Measurements from ENCODE around the gene GPN2.
"Not testable (repeated sequence)": the region's sequence is repeated elsewhere in the genome, so short reads cannot be mapped to it uniquely, and the experiment has no call there.

Gene GPN2

DNA sequence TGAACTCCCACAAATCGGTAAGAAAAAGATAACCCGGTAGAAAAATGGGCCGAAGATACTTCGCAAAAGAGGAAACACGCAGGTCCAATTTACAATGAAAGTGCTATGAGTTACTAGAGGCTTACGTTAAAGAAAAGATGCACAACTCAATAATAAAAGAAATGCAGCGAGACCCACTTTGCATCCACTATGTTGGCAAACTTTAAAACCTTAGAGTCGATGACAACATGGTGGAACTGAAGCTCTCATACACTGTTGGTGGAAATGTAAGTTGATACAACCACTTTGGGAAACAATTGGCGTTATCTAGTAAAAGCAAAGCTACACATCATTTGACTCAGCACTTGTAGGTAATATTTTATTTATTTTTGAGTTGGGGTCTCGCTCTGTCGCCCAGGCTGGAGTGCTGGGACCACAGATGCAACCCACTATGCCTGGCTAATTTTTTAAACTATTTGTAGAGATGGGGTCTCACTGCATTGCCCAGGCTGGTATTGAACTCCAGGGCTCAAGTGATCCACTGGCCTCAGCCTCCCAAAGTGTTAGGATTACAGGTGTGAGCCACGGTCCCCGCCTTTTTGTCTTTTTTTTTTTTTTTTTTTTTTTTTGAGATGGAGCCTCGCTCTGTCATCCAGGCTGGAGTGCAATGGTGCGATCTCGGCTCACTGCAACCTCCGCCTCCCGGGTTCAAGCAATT lies 10.9 kb upstream of the GPN2 start:
- no peak for DNase-seq (ENCODE audit: low read depth)

DNA sequence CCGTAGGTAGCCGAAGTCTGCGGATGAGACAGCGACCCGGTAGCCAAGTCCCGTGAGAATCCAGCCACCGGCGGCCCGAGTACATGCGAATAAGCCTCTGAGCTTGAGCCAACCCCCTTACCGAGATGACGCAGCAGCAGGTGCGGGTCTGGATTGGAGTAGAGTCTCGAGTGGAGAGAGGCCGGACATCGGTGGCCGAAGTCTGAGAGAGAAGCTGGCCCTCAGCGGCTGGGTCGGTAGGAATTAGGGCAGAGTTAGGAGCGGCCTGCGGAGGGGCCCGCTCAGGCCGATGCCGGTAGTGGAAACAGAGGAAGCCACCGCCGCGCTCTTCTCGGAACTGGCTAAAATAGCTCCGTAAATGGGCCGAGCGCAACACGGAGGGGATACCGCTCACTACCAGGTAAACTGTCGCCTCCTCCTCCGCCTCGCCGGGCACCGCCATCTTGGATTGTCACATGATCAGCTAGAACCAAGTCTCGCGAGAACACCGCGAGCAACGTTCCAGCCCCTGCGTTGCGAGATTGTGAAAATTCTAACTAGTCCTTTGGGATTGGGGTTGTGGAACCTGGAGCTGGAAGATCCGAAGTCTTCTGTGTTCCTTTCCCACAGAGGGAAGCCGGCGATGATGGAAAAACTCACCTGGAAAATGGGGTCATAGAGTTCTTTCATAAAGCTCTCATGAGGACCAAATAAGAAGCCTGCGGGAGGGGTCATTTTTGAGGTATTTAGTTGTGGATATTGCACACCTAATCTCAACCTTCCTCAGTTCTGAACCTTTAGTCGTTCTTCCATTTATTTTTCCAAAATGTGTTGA lies 10.1 kb upstream of the GPN2 start, which contains the start of gene GPATCH3:
GPATCH3 (minus strand) TSS at position 467 of the 814 bp plus-strand sequence; CDS start at position 442, 25 bp downstream.
- DNase-seq (ENCODE audit: low read depth), result peak; percentile 69

DNA sequence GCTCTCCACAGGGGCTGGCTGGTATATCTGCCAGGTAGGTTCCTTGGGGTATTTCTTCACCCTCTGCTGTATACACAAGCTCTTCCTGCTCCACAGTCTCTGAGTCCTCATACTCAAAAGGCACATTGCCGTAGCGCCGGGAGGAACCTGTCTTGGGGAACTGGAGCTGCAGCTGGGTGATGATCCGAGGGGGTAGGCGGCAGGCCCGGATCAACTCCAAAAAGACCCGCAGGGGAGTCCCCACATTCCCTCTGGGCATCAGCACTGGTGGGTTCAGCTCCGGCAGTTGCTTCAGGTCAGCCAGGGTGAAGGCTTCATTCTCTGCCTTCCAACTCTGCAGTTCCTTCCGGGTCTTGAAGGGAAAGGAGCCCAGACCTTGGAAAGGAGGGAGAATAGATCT lies 7.3 kb upstream of the GPN2 start:
- no peak for DNase-seq (ENCODE audit: low read depth)

GRCh38 chr1:26894263-26894662 lies 4.2 kb upstream of the GPN2 start:
- DNase-seq (ENCODE audit: low read depth), result no peak

- DNase-seq (ENCODE audit: low read depth), result no peak
Observed at GRCh38 chr1:26890467-26890796, 349 bp upstream of the GPN2 start.

- DNase-seq (ENCODE audit: low read depth), result no peak
Observed at GRCh38 chr1:26888231-26888630, 1.9 kb downstream of the GPN2 start.

GRCh38 chr1:26887125-26887524 lies 3.0 kb downstream of the GPN2 start:
- no peak for DNase-seq (ENCODE audit: low read depth)

DNA sequence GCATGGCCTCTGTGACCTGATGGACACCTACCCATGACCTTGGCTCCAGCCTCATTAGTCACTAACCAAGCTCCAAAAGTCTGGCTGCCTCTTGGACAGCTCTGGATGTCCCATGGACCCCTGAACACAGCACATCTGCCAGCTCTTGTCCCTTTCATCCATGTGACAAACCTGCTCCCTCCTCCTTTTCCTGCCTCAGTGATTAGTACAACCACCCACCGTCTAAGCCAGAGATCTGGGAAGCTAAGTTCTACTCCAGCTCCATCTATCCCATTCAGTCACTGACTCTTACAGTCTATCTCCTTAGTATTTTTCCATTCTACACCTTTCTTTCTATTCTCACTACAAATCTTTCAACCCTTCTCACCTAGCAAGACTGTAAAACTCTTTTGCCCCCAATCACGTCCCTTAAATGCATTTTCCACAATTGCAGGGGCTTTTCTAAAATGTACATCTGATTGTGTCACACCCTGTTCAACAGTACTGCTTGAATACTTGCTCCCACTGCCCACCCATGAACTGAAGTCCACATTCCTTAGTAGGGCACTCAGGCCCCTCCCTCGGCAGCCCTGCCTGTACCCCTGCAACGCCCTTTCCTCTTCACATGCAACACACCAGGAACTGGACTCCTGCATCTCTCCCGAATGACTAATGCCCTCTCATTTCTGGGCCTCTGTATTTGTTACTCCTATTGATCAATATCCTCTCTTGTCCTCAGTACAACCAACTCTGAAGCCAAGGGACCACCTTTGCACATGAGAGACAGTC lies 7.2 kb downstream of the GPN2 start:
- DNase-seq (ENCODE audit: low read depth), result no peak

GRCh38 chr1:26881611-26882010 lies 8.5 kb downstream of the GPN2 start:
- not testable (repeated sequence) for DNase-seq (ENCODE audit: low read depth)

DNA sequence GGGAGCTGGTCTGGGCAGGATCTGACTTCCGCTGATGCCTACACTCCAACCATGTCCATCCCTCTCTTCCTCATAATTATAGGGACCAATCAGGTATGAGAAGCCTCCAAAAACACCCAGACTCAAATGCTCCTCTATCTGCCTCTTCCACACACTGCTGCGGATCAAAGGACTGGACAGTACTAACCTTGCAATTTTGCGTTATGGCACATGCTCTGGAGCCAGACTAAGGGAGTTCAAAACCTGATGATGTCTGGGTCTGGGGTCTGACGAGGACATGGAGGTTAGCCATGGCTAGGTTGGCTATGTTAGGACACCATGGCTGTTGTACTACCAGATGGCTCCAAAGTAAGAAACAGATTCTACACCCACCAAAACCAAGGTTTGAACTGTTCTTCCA lies 10.3 kb downstream of the GPN2 start:
- no peak for DNase-seq (ENCODE audit: low read depth)

- DNase-seq (ENCODE audit: low read depth), result no peak
Observed at GRCh38 chr1:26877326-26877725, 12.8 kb downstream of the GPN2 start.

GRCh38 chr1:26874896-26875295 lies 15.2 kb downstream of the GPN2 start:
- DNase-seq (ENCODE audit: low read depth), result no peak

DNA sequence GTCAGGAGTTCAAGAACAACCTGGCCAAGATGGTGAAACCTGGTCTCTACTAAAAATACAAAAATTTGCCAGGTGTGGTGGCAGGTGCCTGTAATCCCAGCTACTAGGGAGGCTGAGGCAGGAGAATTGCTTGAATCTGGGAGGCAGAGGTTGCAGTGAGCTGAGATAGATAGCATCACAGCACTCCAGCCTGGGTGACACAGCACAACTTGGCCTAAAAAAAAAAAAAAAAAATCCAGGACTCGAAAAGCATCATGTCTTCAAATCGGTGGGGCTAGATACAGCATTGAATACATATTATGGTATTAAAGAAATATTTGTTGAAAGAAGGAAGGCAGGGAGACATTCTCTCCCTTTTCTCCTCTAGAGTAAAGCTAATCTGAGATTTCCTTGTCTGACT lies 17.0 kb downstream of the GPN2 start:
- DNase-seq (ENCODE audit: low read depth), result not testable (repeated sequence)

- DNase-seq (ENCODE audit: low read depth), result peak; percentile 90
Observed at GRCh38 chr1:26864610-26865480, 25.2 kb downstream of the GPN2 start.

- DNase-seq (ENCODE audit: low read depth), result no peak
Observed at GRCh38 chr1:26863685-26864077, 26.4 kb downstream of the GPN2 start.

- no peak for DNase-seq (ENCODE audit: low read depth)
Observed at GRCh38 chr1:26862781-26863684, 27.1 kb downstream of the GPN2 start, which contains the start of gene SFN. TSS of gene SFN (plus strand) at chr1:26863149. CDS start at chr1:26863213, 64 bp downstream.

DNA sequence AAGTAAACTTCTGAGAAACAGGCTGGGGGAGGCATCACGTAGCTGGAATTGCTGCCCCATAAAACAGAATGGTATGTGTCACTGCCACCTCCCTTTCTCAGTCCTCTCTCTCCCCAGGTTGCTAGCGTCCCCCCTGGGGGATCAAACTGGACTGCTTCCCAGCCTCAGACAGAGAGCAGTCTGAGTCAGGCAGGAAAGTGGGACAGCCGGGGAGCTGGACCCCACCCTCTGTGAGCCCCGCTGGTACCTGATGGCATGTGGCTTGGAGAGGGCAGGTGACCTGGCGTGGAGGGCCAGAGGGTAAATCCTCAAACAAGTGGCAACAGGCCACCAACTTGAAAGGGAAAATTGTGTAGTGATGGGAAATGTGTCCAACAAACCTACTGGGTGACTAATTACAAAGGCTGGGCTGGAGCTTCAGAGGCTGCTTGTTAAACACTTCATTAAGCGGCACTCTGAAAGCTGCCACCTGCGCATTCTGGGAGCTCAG lies 28.1 kb downstream of the GPN2 start:
- no peak for DNase-seq (ENCODE audit: low read depth)

GRCh38 chr1:26861286-26861701 lies 28.8 kb downstream of the GPN2 start:
- no peak for DNase-seq (ENCODE audit: low read depth)

- DNase-seq (ENCODE audit: low read depth), result no peak
Observed at GRCh38 chr1:26858891-26859640, 31.0 kb downstream of the GPN2 start.

- DNase-seq (ENCODE audit: low read depth), result no peak
Observed at GRCh38 chr1:26858160-26858559, 31.9 kb downstream of the GPN2 start.

Data from stimulated activated CD8-positive, alpha-beta memory T cell treated with anti-CD3 and anti-CD28 coated beads, Interleukin-12 subunit alpha, Interleukin-12 subunit beta, amount 100 ng/mL, for 4 hours (primary cell).